Measurements from ENCODE around the gene SLC66A2.
"Not testable (repeated sequence)": the region's sequence is repeated elsewhere in the genome, so short reads cannot be mapped to it uniquely, and the experiment has no call there.

The SLC66A2 gene

GRCh38 chr18:79878741-79879378, 72.6 kb downstream of the SLC66A2 start:
- no peak for DNase-seq (ENCODE audit: low read depth)

DNA sequence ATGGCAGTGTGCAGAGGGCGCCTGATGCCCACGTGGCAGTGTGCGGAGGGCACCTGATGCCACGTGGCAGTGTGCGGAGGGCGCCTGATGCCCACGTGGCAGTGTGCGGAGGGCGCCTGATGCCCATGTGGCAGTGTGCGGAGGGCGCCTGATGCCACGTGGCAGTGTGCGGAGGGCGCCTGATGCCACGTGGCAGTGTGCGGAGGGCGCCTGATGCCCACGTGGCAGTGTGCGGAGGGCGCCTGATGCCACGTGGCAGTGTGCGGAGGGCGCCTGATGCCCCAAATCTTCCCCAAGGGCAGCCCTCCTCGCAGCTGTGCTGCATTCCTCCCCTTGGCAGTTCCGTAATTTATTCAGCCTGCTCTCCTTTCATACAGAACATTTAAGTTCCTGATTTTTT, 73.2 kb downstream of the SLC66A2 start:
- DNase-seq (ENCODE audit: low read depth) = not testable (repeated sequence)

- DNase-seq (ENCODE audit: low read depth) = no peak
These were observed 74.0 kb downstream of the SLC66A2 start for GRCh38 chr18:79877163-79878091.

DNA sequence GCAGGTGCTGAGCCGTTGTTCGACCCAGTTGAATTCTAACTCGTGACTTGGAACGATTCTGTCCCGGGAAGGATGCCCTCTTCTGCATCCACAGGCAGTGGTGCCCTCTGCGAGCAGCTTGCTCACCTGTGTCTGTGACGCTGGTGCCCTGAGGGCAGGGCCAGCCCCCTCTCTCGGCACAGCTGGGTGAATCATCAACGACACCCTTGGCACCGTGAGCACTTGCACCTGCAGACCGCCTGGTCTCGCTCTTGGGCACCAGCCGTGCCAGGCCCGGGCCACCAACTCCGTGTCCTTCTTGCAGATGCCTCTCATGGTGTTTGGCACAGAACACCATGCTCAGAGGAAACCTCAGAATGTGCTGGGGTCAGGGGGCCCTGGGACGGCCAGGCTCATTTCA, 75.0 kb downstream of the SLC66A2 start:
- no peak for DNase-seq (ENCODE audit: low read depth)

- no peak for DNase-seq (ENCODE audit: low read depth)
These were observed 75.5 kb downstream of the SLC66A2 start for GRCh38 chr18:79875931-79876461.

DNA sequence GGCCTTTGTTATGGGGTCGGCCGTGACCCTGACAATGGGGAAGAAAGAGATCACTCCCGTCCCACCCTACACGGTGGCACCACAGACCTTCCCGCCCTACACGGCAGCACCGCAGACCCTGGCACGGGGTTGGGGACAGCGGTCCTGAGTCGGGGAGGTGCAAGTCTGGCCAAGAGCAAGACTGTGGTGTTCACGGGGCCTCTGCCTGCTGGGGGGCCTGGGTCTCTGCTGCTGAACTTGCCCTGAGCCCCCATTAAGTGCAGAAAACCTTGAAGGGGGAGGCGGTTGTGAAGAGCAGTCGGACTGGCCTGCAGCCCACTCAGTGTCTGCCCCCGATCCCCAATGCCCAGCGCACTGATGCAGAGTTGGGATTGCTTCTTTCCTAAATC, 75.9 kb downstream of the SLC66A2 start:
- DNase-seq (ENCODE audit: low read depth) = no peak

GRCh38 chr18:79874553-79875530, 76.6 kb downstream of the SLC66A2 start:
- DNase-seq (ENCODE audit: low read depth) = no peak

DNA sequence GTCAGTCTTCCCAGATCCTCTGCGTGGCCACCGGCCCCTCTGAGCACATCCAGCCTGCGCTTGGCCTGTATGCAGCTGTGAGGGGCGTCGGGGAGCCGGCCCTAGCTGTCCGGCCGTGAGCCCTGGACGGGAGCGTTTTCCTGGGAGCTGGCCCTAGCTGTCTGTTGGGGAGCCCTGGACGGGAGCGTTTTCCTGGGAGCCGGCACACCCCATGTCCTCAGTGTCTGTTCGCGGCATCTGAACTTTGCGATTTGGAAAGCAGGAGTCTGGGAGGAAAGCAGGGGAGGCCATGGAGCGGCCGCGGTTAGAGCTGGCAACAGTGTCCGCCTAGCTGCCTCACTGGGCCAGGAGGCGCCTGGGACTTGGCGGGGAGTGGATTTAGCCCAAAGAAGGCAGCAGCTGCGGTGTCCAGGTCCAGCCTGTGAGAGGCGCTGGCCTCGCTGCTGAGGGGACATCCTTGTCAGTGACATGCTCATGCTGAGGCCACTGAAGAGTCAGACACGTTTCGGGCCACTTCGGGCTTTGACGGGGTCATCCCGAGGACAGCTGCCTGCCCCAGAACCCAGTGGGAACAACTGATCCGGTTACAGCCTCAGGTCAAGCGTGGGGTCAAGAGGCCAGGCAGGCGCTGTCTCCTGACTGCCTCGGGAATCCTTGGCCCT, 77.9 kb downstream of the SLC66A2 start:
- DNase-seq (ENCODE audit: low read depth) = no peak

DNA sequence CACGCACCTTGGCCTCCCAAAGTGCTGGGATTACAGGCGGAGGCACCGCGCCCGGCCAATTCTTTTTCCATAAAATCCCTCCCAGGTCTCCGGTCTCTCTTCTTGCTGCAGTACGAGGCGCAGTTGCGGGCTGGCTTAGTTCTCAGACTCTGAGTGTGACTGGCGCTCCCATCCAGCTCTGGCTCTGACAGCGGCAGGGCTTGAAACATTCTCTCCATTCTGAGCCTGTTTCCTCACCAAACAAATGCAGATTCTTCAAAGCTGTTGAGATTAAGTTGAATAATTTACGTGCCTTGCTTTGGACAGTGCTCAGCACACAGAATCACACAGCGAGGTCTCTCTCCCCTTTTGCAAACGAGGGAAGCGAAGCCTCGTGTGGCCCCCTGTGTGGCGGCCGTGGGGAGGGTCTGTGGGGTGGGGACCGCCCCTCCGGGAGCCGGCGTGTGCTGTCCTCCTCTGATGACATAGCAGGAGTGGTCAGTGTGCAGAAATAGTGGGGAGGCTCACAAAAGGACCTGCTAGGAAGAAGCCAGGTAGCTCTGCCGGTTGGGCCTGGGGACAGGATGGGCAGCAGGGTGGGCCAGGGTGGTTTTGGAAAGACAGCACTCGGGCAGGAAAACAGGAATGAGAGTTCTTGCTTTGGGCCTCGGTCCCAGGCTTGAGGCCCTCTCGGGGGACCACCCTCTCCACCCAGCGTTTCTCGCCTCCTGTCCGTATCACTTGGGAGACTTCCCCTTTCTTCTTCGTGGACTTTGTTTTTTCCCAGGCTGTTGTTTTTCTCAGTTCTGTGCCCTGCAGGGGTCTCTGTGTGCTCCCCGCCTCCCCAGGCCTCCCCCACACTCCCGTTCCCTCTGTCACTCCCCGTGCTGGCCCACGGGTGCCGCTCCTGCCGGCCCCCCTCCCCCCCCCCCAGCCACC, 78.7 kb downstream of the SLC66A2 start:
- DNase-seq (ENCODE audit: low read depth) = no peak

GRCh38 chr18:79871481-79872091, 79.9 kb downstream of the SLC66A2 start:
- DNase-seq (ENCODE audit: low read depth) = no peak

DNA sequence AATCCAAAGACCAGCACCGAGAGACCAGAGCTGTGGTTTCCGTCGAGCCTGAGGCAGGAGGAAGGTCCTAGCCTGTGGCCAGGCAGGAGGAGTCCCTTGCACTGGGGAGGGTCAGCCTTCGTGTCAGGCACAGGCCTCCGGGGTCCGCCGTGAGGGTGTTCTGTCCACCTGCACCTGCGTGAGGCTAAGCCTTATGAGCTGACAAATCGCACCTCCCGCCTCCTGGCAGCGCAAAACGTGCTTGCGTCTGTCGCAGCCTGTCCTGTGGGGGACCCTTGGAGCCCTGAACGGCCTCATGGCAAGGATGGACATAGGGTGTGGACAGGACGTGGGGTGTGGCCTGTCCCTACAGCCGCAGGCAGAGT, 80.4 kb downstream of the SLC66A2 start:
- DNase-seq (ENCODE audit: low read depth) = no peak

GRCh38 chr18:79870301-79871025, 81.0 kb downstream of the SLC66A2 start:
- DNase-seq (ENCODE audit: low read depth) = no peak

GRCh38 chr18:79869591-79870300, 81.7 kb downstream of the SLC66A2 start:
- DNase-seq (ENCODE audit: low read depth) = no peak

- no peak for DNase-seq (ENCODE audit: low read depth)
These were observed 82.5 kb downstream of the SLC66A2 start for GRCh38 chr18:79868811-79869541.

GRCh38 chr18:79868168-79868784, 83.2 kb downstream of the SLC66A2 start:
- no peak for DNase-seq (ENCODE audit: low read depth)

- DNase-seq (ENCODE audit: low read depth) = no peak
These were observed 83.8 kb downstream of the SLC66A2 start for GRCh38 chr18:79867666-79868065.

DNA sequence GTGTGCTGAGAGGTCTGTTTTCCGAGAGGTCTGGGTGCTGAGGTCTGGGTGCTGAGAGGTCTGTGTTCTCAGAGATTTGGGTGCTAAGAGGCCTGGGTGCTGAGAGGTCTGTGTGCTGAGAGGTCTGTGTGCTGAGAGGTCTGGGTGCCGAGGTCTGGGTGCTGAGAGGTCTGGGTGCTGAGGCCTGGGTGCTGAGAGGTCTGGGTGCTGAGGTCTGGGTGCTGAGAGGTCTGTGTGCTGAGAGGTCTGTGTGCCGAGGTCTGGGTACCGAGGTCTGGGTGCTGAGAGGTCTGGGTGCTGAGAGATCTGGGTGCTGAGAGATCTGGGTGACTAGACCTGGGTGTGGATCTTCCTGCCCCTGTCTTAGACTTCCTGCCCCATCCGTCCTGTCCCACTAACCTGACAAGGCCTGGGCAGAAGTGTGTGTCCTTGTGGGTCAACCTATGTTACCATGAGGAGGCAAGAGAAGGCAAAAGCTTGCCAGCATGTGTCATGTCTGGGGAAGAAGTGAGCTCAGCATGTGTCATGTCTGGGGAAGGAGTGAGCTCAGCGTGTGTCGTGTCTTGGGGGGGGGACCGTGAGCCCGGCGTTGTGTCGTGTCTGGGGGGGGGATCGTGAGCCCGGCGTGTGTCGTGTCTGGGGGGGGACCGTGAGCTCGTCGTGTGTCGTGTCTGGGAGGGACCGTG, 84.4 kb downstream of the SLC66A2 start:
- DNase-seq (ENCODE audit: low read depth) = no peak
